ENCODE measurements around the gene TBC1D1.

TBC1D1 gene

GRCh38 chr4:38106311-38106710, 215.4 kb downstream of the TBC1D1 start:
- Histone ChIP-seq H3K4me3 (replicated peaks; ENCODE audit: low read depth, low read length) (no peak overlapping the region), H3K27me3 (replicated peaks; ENCODE audit: control insufficient read depth, insufficient read depth, low read length) (no peaks in the 10 kb centered on the region), H3K36me3 (ENCODE audit: control insufficient read depth, insufficient read depth, low read length) (peaks cover 24% of the 10 kb centered on the region)
- TF ChIP-seq CTCF (IDR thresholded peaks at IDR 0.05; ENCODE audit: insufficient read depth, low read length, poor library complexity, severe bottlenecking) = no peak
- DNase-seq (ENCODE audit: extremely low read depth, insufficient read length) = no peak

DNA sequence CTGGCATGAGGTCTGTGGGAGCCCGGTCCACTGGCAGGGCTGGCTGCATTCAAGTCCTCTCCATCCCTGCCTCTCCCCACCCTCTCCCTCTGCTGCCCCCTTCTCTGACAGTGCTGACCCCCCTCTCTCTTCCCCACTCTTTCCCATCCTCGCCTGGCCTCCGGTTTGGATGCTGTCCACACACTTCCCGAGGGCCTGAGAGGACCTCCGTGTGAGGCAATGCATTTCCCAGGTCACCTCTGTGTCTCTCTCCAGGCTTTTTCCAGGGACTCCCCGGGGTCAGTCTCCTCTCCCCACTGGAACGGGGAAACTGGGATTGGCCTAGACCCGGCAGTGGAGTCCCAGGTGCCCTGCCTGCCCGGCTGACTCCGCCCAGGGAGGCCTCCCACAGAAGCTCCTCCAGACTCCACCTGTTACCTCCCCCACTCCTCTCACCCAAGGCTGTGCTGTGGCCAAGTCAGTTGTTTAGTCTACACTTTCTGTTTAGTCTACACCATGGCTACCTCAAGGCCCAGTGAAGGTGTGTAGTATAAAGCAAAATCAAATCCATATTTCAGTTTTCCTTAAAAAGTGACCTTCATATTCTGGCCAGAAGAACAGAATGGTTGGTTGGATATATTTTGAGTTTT, 216.1 kb downstream of the TBC1D1 start:
- H3K4me3 ChIP-seq (replicated peaks; ENCODE audit: low read depth, low read length) = no peak overlapping the region
- DNase-seq (ENCODE audit: extremely low read depth, insufficient read length) = no peak
- H3K36me3 ChIP-seq (ENCODE audit: control insufficient read depth, insufficient read depth, low read length) = peaks cover 22% of the 10 kb centered on the region
- no peaks in the 10 kb centered on the region for H3K27me3 ChIP-seq (replicated peaks; ENCODE audit: control insufficient read depth, insufficient read depth, low read length)
- TF ChIP-seq CTCF (IDR thresholded peaks at IDR 0.05; ENCODE audit: insufficient read depth, low read length, poor library complexity, severe bottlenecking) = no peak

DNA sequence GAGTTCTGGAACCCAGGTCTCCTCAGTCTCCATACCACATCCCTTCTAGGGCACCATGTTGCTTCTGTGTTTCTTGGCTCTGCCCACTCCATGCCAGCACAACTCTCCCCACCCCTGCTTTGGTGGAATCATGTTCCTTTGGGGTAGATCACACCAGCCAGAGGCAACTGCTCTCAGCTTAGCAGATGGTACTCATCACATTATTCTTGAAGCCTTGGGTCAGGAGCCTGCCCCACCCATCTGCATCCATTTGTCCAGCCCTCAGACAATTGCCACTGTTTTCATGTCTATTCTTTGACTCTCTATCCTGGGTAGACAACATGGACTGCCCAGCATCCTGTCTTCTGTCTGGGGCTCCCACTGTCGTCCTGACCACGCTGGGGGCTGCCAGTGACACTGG, 216.9 kb downstream of the TBC1D1 start:
- TF ChIP-seq CTCF (IDR thresholded peaks at IDR 0.05; ENCODE audit: insufficient read depth, low read length, poor library complexity, severe bottlenecking) = no peak
- Histone ChIP-seq H3K36me3 (ENCODE audit: control insufficient read depth, insufficient read depth, low read length) (peaks cover 22% of the 10 kb centered on the region), H3K27me3 (replicated peaks; ENCODE audit: control insufficient read depth, insufficient read depth, low read length) (no peaks in the 10 kb centered on the region), H3K4me3 (replicated peaks; ENCODE audit: low read depth, low read length) (no peak overlapping the region)
- DNase-seq (ENCODE audit: extremely low read depth, insufficient read length) = no peak

DNA sequence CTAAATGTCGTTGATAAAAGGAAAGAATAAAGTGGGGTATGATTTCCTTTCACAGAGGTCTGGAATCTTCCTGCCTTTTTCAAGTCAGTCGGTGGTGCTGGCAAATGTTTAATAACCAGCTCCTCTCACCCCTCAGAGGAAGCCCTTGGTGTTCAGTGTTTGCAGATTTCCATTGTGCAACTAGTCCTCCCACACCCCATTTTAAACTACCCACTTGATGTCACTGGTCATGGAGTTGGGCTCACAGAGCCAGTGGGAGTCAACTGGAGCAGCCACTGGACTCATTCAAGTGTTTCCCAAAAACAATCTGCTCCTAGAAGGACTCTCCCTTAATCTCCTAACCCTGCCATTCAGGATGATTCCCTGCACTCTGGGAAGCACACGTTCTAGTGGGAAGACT, 218.5 kb downstream of the TBC1D1 start:
- peaks cover 18% of the 10 kb centered on the region for H3K36me3 ChIP-seq (ENCODE audit: control insufficient read depth, insufficient read depth, low read length)
- no peak overlapping the region for H3K4me3 ChIP-seq (replicated peaks; ENCODE audit: low read depth, low read length)
- no peaks in the 10 kb centered on the region for H3K27me3 ChIP-seq (replicated peaks; ENCODE audit: control insufficient read depth, insufficient read depth, low read length)
- DNase-seq (ENCODE audit: extremely low read depth, insufficient read length) = no peak
- no peak for TF ChIP-seq CTCF (IDR thresholded peaks at IDR 0.05; ENCODE audit: insufficient read depth, low read length, poor library complexity, severe bottlenecking)

GRCh38 chr4:38109896-38110295, 219.0 kb downstream of the TBC1D1 start:
- Histone ChIP-seq H3K27me3 (replicated peaks; ENCODE audit: control insufficient read depth, insufficient read depth, low read length) (no peaks in the 10 kb centered on the region), H3K4me3 (replicated peaks; ENCODE audit: low read depth, low read length) (no peak overlapping the region), H3K36me3 (ENCODE audit: control insufficient read depth, insufficient read depth, low read length) (peaks cover 16% of the 10 kb centered on the region)
- no peak for DNase-seq (ENCODE audit: extremely low read depth, insufficient read length)
- no peak for TF ChIP-seq CTCF (IDR thresholded peaks at IDR 0.05; ENCODE audit: insufficient read depth, low read length, poor library complexity, severe bottlenecking)

DNA sequence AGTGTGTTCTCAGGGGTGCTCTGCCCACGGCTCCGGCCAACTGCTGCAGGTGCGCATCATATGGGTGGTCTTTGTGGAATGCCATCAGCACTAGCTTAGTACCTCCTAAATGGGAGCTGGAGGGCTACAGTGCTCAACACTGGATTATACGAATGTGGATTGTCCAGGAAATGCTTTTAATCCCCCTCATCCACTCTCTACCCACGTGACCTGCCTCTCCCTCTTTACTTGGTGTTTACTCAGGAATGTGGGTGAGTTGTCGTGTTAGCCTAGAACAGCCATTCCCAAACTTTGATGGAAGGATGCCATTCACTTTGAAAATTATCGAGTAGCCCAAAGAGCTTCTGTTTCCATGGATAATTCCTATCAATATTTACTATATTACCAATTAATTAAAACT, 220.1 kb downstream of the TBC1D1 start:
- peaks cover 16% of the 10 kb centered on the region for H3K36me3 ChIP-seq (ENCODE audit: control insufficient read depth, insufficient read depth, low read length)
- no peaks in the 10 kb centered on the region for H3K27me3 ChIP-seq (replicated peaks; ENCODE audit: control insufficient read depth, insufficient read depth, low read length)
- no peak for DNase-seq (ENCODE audit: extremely low read depth, insufficient read length)
- no peak for TF ChIP-seq CTCF (IDR thresholded peaks at IDR 0.05; ENCODE audit: insufficient read depth, low read length, poor library complexity, severe bottlenecking)
- H3K4me3 ChIP-seq (replicated peaks; ENCODE audit: low read depth, low read length) = no peak overlapping the region
